Lung (tissue), 12 donors: ENCODE data around the gene OPCML. TPM values are rescaled to one million over a fixed set of nuclear protein-coding genes. Genes with fewer than 3 reads are reported as not detected.

ENCODE experiments used
- ATAC-seq: fragments of 200-7000 bp; cut with Tn5 transposase; one replicate; pipeline ENCODE4 v1.9.1; 2020; ENCODE audit warnings: moderate number of reproducible peaks; ENCODE audit not compliant: insufficient read depth, low FRiP score
- DNase-seq, 3 donors: peaks; one replicate each; pipeline ENCODE4 v3.0.0-alpha.2; 2013 to 2017
- H3K27ac ChIP-seq, 2 donors: one replicate each; pipeline ENCODE4 v1.5.1; 2013; ENCODE audit warnings: mild to moderate bottlenecking in 2 of 2, moderate library complexity in 2 of 2, control low read depth in 1 of 2, inconsistent platforms in 1 of 2, low read depth in 1 of 2, low read length in 1 of 2
- H3K27me3 ChIP-seq, 3 donors: one replicate each; pipeline ENCODE4 v1.5.1; 2013; ENCODE audit warnings: low read length in 2 of 3; ENCODE audit not compliant: control insufficient read depth in 3 of 3, insufficient read depth in 3 of 3
- H3K36me3 ChIP-seq, 4 donors: one replicate each; pipeline ENCODE4 v1.5.1; 2013; ENCODE audit warnings: low read length in 4 of 4, mild to moderate bottlenecking in 1 of 4, moderate library complexity in 1 of 4; ENCODE audit not compliant: control insufficient read depth in 4 of 4, insufficient read depth in 4 of 4
- H3K4me1 ChIP-seq, 5 donors: one replicate each; pipeline ENCODE4 v1.5.1; 2013; ENCODE audit warnings: low read length in 5 of 5, mild to moderate bottlenecking in 2 of 5, moderate library complexity in 1 of 5; ENCODE audit not compliant: control insufficient read depth in 5 of 5, insufficient read depth in 5 of 5
- H3K4me3 ChIP-seq: one replicate; pipeline ENCODE4 v1.5.1; 2013; ENCODE audit warnings: mild to moderate bottlenecking, control low read depth, moderate library complexity
- H3K9ac ChIP-seq, 2 donors: one replicate each; pipeline ENCODE4 v1.5.1; 2013; ENCODE audit warnings: low read length in 2 of 2, control low read depth in 1 of 2; ENCODE audit not compliant: insufficient read depth in 1 of 2
- H3K9me3 ChIP-seq, 4 donors: one replicate each; pipeline ENCODE4 v1.5.1; 2013; ENCODE audit warnings: low read length in 3 of 4, mild to moderate bottlenecking in 1 of 4, moderate library complexity in 1 of 4; ENCODE audit not compliant: control insufficient read depth in 4 of 4, insufficient read depth in 3 of 4
- WGBS, 2 donors: extraction: QIAGEN DNeasy Blood & Tissue Kit; methylation state at CpG; one replicate each; pipeline ENCODE4 v1.1.7; 2013; 5-methylcytosine and 5-hydroxymethylcytosine counted together
- polyA plus RNA-seq, 2 donors: library from polyadenylated mRNA; stranded (reverse); fragments of 200-250 nt; gene quantifications; one replicate each; pipeline ENCODE4 v1.2.1, GENCODE V29; 2013
- total RNA-seq, 2 donors: library from RNA; depleted of rRNA in 1 of 2; stranded (reverse); fragments of >200 nt in 1 of 2; gene quantifications; one replicate each; pipeline ENCODE4 v1.2.1, GENCODE V29; 2014 to 2021
- TF ChIP-seq, protein P1 (sequence below): IDR thresholded peaks from 2 replicates; pipeline ENCODE4 v1.5.1; 2012; ENCODE audit warnings: mild to moderate bottlenecking; ENCODE audit errors: control extremely low read depth, extremely low read depth
- donor health status: control.
- donor health status: control.
- donor health status: Bipolar disorder and iron deficiency.
- donor health status: healthy.
- donor health status: DM: yes; HTN: yes; CAD: no.

Gene OPCML
- total and polyA plus RNA-seq, 4 donors, result 0.49 to 0.74 TPM; not detected in 2

DNA sequence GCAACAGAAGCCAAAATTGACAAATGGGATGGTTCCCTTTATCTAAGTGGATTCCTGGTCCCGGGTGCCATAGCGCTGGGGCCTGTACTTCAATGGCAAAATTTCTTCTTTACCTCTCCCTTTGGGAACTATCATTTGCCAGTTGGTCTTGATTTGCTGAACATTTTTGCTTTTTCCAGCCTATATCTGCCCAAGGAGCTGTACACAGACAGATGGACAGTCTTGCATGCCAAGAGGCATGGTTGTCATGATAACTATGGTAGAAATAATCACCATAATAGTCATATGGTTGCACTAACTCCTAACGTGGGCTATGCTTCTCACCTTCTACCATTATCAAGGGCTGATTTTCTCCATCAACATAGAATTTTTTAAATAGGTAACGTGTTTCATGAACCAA is 1030.9 kb downstream of the OPCML start:
- no peaks in the 10 kb centered on the region for H3K9me3 ChIP-seq
- peaks cover 0 to 4% (median 3%) of the 10 kb centered on the region in 3 donors for H3K27me3 ChIP-seq
- H3K27ac ChIP-seq, result no peak overlapping the region
- WGBS, 2 donors, result 82 to 89% methylated on average over 4 of the region's 4 CpGs
- no peak overlapping the region for H3K9ac ChIP-seq
- TF ChIP-seq, protein P1, sequence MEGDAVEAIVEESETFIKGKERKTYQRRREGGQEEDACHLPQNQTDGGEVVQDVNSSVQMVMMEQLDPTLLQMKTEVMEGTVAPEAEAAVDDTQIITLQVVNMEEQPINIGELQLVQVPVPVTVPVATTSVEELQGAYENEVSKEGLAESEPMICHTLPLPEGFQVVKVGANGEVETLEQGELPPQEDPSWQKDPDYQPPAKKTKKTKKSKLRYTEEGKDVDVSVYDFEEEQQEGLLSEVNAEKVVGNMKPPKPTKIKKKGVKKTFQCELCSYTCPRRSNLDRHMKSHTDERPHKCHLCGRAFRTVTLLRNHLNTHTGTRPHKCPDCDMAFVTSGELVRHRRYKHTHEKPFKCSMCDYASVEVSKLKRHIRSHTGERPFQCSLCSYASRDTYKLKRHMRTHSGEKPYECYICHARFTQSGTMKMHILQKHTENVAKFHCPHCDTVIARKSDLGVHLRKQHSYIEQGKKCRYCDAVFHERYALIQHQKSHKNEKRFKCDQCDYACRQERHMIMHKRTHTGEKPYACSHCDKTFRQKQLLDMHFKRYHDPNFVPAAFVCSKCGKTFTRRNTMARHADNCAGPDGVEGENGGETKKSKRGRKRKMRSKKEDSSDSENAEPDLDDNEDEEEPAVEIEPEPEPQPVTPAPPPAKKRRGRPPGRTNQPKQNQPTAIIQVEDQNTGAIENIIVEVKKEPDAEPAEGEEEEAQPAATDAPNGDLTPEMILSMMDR, result no peak
- no peak overlapping the region for H3K4me3 ChIP-seq
- no peaks in the 10 kb centered on the region for H3K36me3 ChIP-seq
- ATAC-seq, result no peak
- no peaks in the 10 kb centered on the region for H3K4me1 ChIP-seq
- DNase-seq, result no peak

DNA sequence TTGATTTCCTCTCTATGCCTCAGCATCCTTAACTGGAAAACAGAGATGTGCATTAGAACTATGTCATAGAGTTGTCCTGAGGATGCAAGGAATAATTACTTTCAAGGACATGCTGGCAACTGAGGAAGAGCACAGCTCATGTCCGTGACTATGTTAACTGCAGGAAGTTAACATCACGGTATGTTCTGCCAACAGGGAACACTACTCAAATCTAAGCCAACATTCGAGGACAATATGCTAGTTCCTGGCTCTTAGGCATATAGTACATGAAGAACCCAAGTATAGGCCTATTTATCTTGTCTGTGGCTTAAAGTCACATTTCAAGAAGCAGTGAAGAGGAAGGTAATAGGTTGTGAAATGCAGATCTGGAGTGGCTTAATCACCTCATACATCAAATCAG is 1032.6 kb downstream of the OPCML start:
- Histone ChIP-seq H3K27me3 (no peaks in the 10 kb centered on the region), H3K36me3 (no peaks in the 10 kb centered on the region), H3K4me1 (peaks cover 0 to 2% (median 0%) of the 10 kb centered on the region in 5 donors), H3K27ac (no peak overlapping the region), H3K4me3 (no peak overlapping the region), H3K9me3 (no peaks in the 10 kb centered on the region), H3K9ac (no peak overlapping the region)
- TF ChIP-seq, protein P1, result no peak
- ATAC-seq (no peak), DNase-seq (no peak)
- 70 to 79% methylated on average over 3 of the region's 3 CpGs for WGBS, 2 donors

DNA sequence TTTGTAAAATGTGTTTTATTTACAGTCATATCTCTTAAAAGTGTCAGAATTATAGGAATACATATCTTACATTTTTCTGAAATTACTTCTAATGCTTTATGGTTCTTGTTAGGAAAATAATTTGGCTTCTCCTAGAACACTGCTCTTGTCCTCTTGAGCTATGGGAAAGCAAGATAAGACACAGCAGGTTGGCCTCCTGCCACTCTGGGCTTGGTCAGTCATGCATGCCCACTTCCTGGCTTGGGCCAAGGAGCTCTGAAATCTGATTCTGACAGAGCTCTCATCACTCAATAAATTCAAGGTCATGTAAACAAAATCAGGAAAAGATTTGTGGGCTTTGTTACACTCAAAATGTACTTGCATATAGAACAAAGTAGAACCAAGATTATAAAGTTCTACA is 1036.0 kb downstream of the OPCML start:
- no peak overlapping the region for H3K9ac ChIP-seq
- DNase-seq (peak in 1 of 3 donors; percentile 28), ATAC-seq (no peak)
- H3K4me1 ChIP-seq, result peaks cover 0 to 8% (median 2%) of the 10 kb centered on the region in 5 donors
- H3K27ac ChIP-seq, result no peak overlapping the region
- TF ChIP-seq, protein P1, result no peak
- no peaks in the 10 kb centered on the region for H3K27me3 ChIP-seq
- no peaks in the 10 kb centered on the region for H3K9me3 ChIP-seq
- no peaks in the 10 kb centered on the region for H3K36me3 ChIP-seq
- H3K4me3 ChIP-seq, result no peak overlapping the region

DNA sequence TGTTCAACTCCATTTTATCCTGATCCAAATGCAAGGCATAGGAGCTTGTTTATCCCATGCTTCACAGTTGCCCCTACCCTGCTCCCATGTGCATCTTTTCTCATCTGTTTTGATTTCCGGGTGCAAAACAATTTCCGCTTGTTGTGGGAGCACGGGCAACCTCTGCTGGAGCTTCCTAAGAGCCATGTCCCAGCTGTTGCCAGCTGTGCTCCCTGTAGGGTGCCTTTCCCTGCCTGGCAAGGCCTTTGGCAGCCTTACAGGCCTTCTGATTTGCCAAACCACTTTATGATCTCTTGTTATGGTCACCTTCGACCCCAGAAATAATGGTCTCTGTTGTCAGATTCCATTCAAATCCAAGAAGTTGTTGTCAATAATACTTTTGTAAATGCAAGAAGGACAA is 1038.5 kb downstream of the OPCML start:
- WGBS, 2 donors, result 68 to 70% methylated on average over 4 of the region's 4 CpGs
- DNase-seq, result peak; percentile 34 to 57 (median 45)
- Histone ChIP-seq H3K27ac (no peak overlapping the region), H3K36me3 (no peaks in the 10 kb centered on the region), H3K4me1 (peaks cover 0 to 8% (median 2%) of the 10 kb centered on the region in 5 donors), H3K4me3 (no peak overlapping the region), H3K27me3 (no peaks in the 10 kb centered on the region), H3K9me3 (no peaks in the 10 kb centered on the region), H3K9ac (no peak overlapping the region)
- TF ChIP-seq, protein P1, result no peak
- ATAC-seq, result no peak
